PC-3 (cell line): ENCODE measurements around the gene ARL13A. TPM values are rescaled to one million over a fixed set of nuclear protein-coding genes. Genes with fewer than 3 reads are reported as not detected.

ENCODE experiments used
- ATAC-seq: fragments of 200-7000 bp; cut with Tn5 transposase; 2 replicates; pipeline ENCODE4 v1.9.1; 2020; ENCODE audit warnings: mild to moderate bottlenecking, moderate library complexity
- Bru-seq: library from RNA; stranded (reverse); fragments of 400-500 nt; gene quantifications from one replicate; lab custom pipeline; 2021; lab: Mats Ljungman, UMichigan
- BruChase-seq, 2 experiments: library from RNA; stranded (reverse); fragments of 400-500 nt; gene quantifications; one replicate each; lab custom pipeline; 2021; lab: Mats Ljungman, UMichigan
- BruUV-seq: library from RNA; stranded (reverse); fragments of 400-500 nt; replicated peaks from 2 replicates; lab custom pipeline; 2021; lab: Mats Ljungman, UMichigan
- CTCF ChIA-PET: fragments of 300-600 bp; sonication (Branson Sonifier 250); formaldehyde crosslinking; loops from one replicate; lab custom pipeline; 2022; ENCODE audit warnings: antibody characterized with exemption; lab: Charles Lee
- POLR2A ChIA-PET: fragments of 300-600 bp; sonication (Branson Sonifier 250); formaldehyde crosslinking; loops from one replicate; lab custom pipeline; 2022; ENCODE audit warnings: antibody characterized with exemption; ENCODE audit not compliant: unreplicated experiment; lab: Charles Lee
- DNase-seq: peaks from one replicate; pipeline ENCODE4 v3.0.0-alpha.2; 2015
- H2AFZ ChIP-seq: fragments of 300-600 bp; sonication (generic); 2 replicates; pipeline ENCODE4 v1.6.0; 2016; ENCODE audit warnings: antibody characterized with exemption, low read length
- H3F3A ChIP-seq: fragments of 300-600 bp; sonication (generic); one replicate; pipeline ENCODE4 v1.6.0; 2017; ENCODE audit warnings: antibody characterized with exemption, low read length, control low read depth, mild to moderate bottlenecking; ENCODE audit not compliant: unreplicated experiment
- H3K27ac ChIP-seq: fragments of 300-600 bp; sonication (generic); 2 replicates; pipeline ENCODE4 v1.5.1; 2016; ENCODE audit warnings: mild to moderate bottlenecking, low read length
- H3K27me3 ChIP-seq: fragments of 300-600 bp; sonication (generic); 2 replicates; pipeline ENCODE4 v1.6.1; 2016; ENCODE audit warnings: low read length, mixed read lengths
- H3K36me3 ChIP-seq: fragments of 300-600 bp; sonication (generic); 2 replicates; pipeline ENCODE4 v1.6.1; 2016; ENCODE audit warnings: low read depth, mixed run types, low read length, mixed read lengths
- H3K4me1 ChIP-seq: fragments of 300-600 bp; sonication (generic); 2 replicates; pipeline ENCODE4 v1.5.1; 2016; ENCODE audit warnings: low read length; ENCODE audit not compliant: insufficient read depth
- H3K4me2 ChIP-seq: fragments of 300-600 bp; sonication (generic); 2 replicates; pipeline ENCODE4 v1.6.0; 2016; ENCODE audit warnings: low read length
- H3K4me3 ChIP-seq: fragments of 300-600 bp; sonication (generic); 2 replicates; pipeline ENCODE4 v1.5.1; 2016; ENCODE audit warnings: mild to moderate bottlenecking, low read length, mixed read lengths
- H3K79me2 ChIP-seq: fragments of 300-600 bp; sonication (generic); 2 replicates; pipeline ENCODE4 v1.6.1; 2017; ENCODE audit warnings: low read length, mixed read lengths
- H3K9ac ChIP-seq: fragments of 300-600 bp; sonication (generic); 2 replicates; pipeline ENCODE4 v1.6.0; 2016; ENCODE audit warnings: mild to moderate bottlenecking, low read length
- H3K9me2 ChIP-seq: fragments of 300-600 bp; sonication (generic); replicated peaks from 2 replicates; pipeline ENCODE4 v1.6.1; 2016; ENCODE audit warnings: mixed run types, low read length, mixed read lengths
- H3K9me3 ChIP-seq: fragments of 300-600 bp; sonication (generic); 2 replicates; pipeline ENCODE4 v1.6.1; 2016; ENCODE audit warnings: low read length, mixed read lengths
- H4K20me1 ChIP-seq: fragments of 300-600 bp; sonication (generic); 2 replicates; pipeline ENCODE4 v1.6.1; 2016; ENCODE audit warnings: low read length, mixed read lengths
- CTCF ChIP-seq: fragments of 300-600 bp; sonication (generic); conservative IDR thresholded peaks from 2 replicates; pipeline ENCODE4 v1.5.1; 2017; ENCODE audit warnings: antibody characterized with exemption, low read depth, mild to moderate bottlenecking, low read length
- EZH2 ChIP-seq: fragments of 300-600 bp; sonication (generic); IDR thresholded peaks from one replicate; pipeline ENCODE4 v1.6.1; 2017; ENCODE audit warnings: antibody characterized with exemption, mild to moderate bottlenecking, low read length; ENCODE audit not compliant: unreplicated experiment
- EZH2phosphoT487 ChIP-seq: fragments of 300-600 bp; sonication (generic); IDR thresholded peaks from 2 replicates; pipeline ENCODE4 v1.6.1; 2018; ENCODE audit warnings: mild to moderate bottlenecking, antibody characterized with exemption, low read length, borderline replicate concordance
- intact Hi-C: fragments of 100-400 bp; cut with micrococcal nuclease; formaldehyde crosslinking; loops from 2 replicates; pipeline ENCODE4 v1.9.0; 2023
- long read RNA-seq: library from polyadenylated mRNA; unstranded; transcript quantifications from one replicate; pipeline ENCODE4 v2.0.0, GENCODE V29; 2021; ENCODE audit not compliant: unreplicated experiment
- total RNA-seq: library from RNA; depleted of rRNA; stranded (reverse); fragments of >200 nt; gene quantifications from 2 replicates; pipeline ENCODE4 v1.2.3, GENCODE V29; 2014; rRNA removed

Gene ARL13A
- total RNA-seq: not detected in 2 replicates
- Bru-seq, nascent RNA: percentile 13 among the genes with signal in this experiment
- BruChase-seq, experiment 1, labeled RNA remaining after a 6-hour chase: percentile 9 among the genes with signal in this experiment
- percentile 12 among the genes with signal in this experiment for BruChase-seq, experiment 2, labeled RNA remaining after a 2-hour chase
- long read RNA-seq, partial matches to known transcripts: 0 of 1 reads
- long read RNA-seq, other reads (novel, unspliced or antisense): 1 of 1 reads

GRCh38 chrX:100969408-100969807 is at the start of gene ARL13A:
Gene ARL13A (plus strand): TSS chrX:100969708. CDS start chrX:100973690, 3,982 bp downstream.
- TF ChIP-seq EZH2phosphoT487 (no peak), CTCF (no peak), EZH2 (no peak)
- Histone ChIP-seq H3K4me2 (no peak within 1 kb of the TSS), H2AFZ (no peak within 1 kb of the TSS), H3K36me3 (no peaks in the 10 kb centered on the region), H3F3A (no peaks in the 10 kb centered on the region), H3K9me2 (no peaks in the 10 kb centered on the region), H3K4me3 (no peak within 1 kb of the TSS), H3K4me1 (peaks cover 9% of the 10 kb centered on the region), H3K79me2 (no peaks in the 10 kb centered on the region), H4K20me1 (no peaks in the 10 kb centered on the region), H3K27me3 (no peaks in the 10 kb centered on the region), H3K9me3 (no peaks in the 10 kb centered on the region), H3K9ac (no peak within 1 kb of the TSS), H3K27ac (no peak within 1 kb of the TSS)
- ChIA-PET CTCF (no interaction called here), POLR2A (no interaction called here)
- intact Hi-C loops: no loop called here
- BruUV-seq: no TSS peak
- ATAC-seq (no peak), DNase-seq (no peak)

- Histone ChIP-seq H3K9me2 (no peaks in the 10 kb centered on the region), H3K4me3 (no peak overlapping the region), H3K27me3 (no peaks in the 10 kb centered on the region), H3K9me3 (no peaks in the 10 kb centered on the region), H2AFZ (no peak overlapping the region), H4K20me1 (no peaks in the 10 kb centered on the region), H3K27ac (no peak overlapping the region), H3F3A (no peaks in the 10 kb centered on the region), H3K4me1 (no peaks in the 10 kb centered on the region), H3K9ac (no peak overlapping the region), H3K79me2 (no peaks in the 10 kb centered on the region), H3K4me2 (no peak overlapping the region), H3K36me3 (no peaks in the 10 kb centered on the region)
- no peak for DNase-seq
- ChIA-PET POLR2A (no interaction called here), CTCF (no interaction called here)
- no peak for TF ChIP-seq CTCF
- no peak for TF ChIP-seq EZH2phosphoT487
- intact Hi-C loops: no loop called here
- ATAC-seq: no peak
- no TSS peak for BruUV-seq
Measured at GRCh38 chrX:100924375-100924774, 45.1 kb upstream of the ARL13A start.

GRCh38 chrX:100926453-100926852 is 43.1 kb upstream of the ARL13A start:
- Histone ChIP-seq H3K4me1 (no peaks in the 10 kb centered on the region), H4K20me1 (no peaks in the 10 kb centered on the region), H3K27ac (no peak overlapping the region), H3K4me3 (no peak overlapping the region), H3K36me3 (no peaks in the 10 kb centered on the region), H2AFZ (no peak overlapping the region), H3F3A (no peaks in the 10 kb centered on the region), H3K4me2 (no peak overlapping the region), H3K9me2 (no peaks in the 10 kb centered on the region), H3K79me2 (no peaks in the 10 kb centered on the region), H3K27me3 (no peaks in the 10 kb centered on the region), H3K9ac (no peak overlapping the region), H3K9me3 (no peaks in the 10 kb centered on the region)
- no peak for TF ChIP-seq EZH2phosphoT487
- no peak for TF ChIP-seq EZH2
- TF ChIP-seq CTCF: no peak
- CTCF ChIA-PET: no interaction called here
- no TSS peak for BruUV-seq
- POLR2A ChIA-PET: no interaction called here
- DNase-seq: no peak
- no peak for ATAC-seq
- intact Hi-C loops: no loop called here
